ENCODE measurements around the gene RPS2.
"Not testable (repeated sequence)": the region's sequence is repeated elsewhere in the genome, so short reads cannot be mapped to it uniquely, and the experiment has no call there.

RPS2 gene

GRCh38 chr16:1940273-1941161 is 24.1 kb downstream of the RPS2 start:
- H3K36me3 ChIP-seq (ENCODE audit: control insufficient read depth, insufficient read depth, low read length): peaks cover 19% of the 10 kb centered on the region
- H3K9ac ChIP-seq (ENCODE audit: low read depth, low read length): no peak overlapping the region
- peaks cover 3% of the 10 kb centered on the region for H3K27me3 ChIP-seq (ENCODE audit: control insufficient read depth, insufficient read depth, low read length)
- peaks cover 6% of the 10 kb centered on the region for H3K4me1 ChIP-seq (ENCODE audit: control insufficient read depth, insufficient read depth, low read length)
- H3K9me3 ChIP-seq (ENCODE audit: control insufficient read depth, insufficient read depth, low read length): no peaks in the 10 kb centered on the region
- no peak overlapping the region for H3K4me3 ChIP-seq (ENCODE audit: low read depth, low read length)

GRCh38 chr16:1939833-1940232 is 24.8 kb downstream of the RPS2 start:
- H3K27me3 ChIP-seq (ENCODE audit: control insufficient read depth, insufficient read depth, low read length); H3K4me1 ChIP-seq (ENCODE audit: control insufficient read depth, insufficient read depth, low read length); H3K9me3 ChIP-seq (ENCODE audit: control insufficient read depth, insufficient read depth, low read length); H3K9ac ChIP-seq (ENCODE audit: low read depth, low read length); H3K4me3 ChIP-seq (ENCODE audit: low read depth, low read length): not testable (repeated sequence)
- H3K36me3 ChIP-seq (ENCODE audit: control insufficient read depth, insufficient read depth, low read length): peaks cover 19% of the 10 kb centered on the region

DNA sequence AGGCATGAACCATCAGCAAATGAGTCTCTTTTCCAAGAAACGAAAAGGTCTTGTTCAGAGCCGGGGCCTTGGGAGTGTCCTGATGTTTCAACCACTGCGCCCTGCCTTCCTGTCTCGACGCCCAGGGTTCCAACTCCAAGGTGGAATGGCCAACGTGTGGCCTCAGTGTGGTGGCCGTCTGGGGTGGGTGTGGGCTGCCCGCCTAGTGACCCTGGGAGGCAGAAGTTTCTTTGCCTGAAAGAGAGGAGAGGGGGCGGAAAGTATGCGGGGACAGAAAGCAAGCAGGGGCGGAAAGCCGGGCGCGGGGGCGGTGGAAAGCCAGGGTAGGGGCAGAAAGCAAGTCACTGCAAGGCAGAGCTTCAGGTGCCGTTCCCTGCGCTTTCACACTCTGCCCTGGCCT is 25.7 kb downstream of the RPS2 start:
- Histone ChIP-seq H3K4me3 (ENCODE audit: low read depth, low read length) (no peak overlapping the region), H3K4me1 (ENCODE audit: control insufficient read depth, insufficient read depth, low read length) (peaks cover 6% of the 10 kb centered on the region), H3K9me3 (ENCODE audit: control insufficient read depth, insufficient read depth, low read length) (no peaks in the 10 kb centered on the region), H3K9ac (ENCODE audit: low read depth, low read length) (no peak overlapping the region), H3K36me3 (ENCODE audit: control insufficient read depth, insufficient read depth, low read length) (peaks cover 19% of the 10 kb centered on the region), H3K27me3 (ENCODE audit: control insufficient read depth, insufficient read depth, low read length) (peaks cover 3% of the 10 kb centered on the region)

GRCh38 chr16:1938316-1938715 is 26.3 kb downstream of the RPS2 start:
- Histone ChIP-seq H3K9ac (ENCODE audit: low read depth, low read length) (no peak overlapping the region), H3K4me1 (ENCODE audit: control insufficient read depth, insufficient read depth, low read length) (peaks cover 4% of the 10 kb centered on the region), H3K27me3 (ENCODE audit: control insufficient read depth, insufficient read depth, low read length) (peaks cover 3% of the 10 kb centered on the region), H3K9me3 (ENCODE audit: control insufficient read depth, insufficient read depth, low read length) (no peaks in the 10 kb centered on the region), H3K36me3 (ENCODE audit: control insufficient read depth, insufficient read depth, low read length) (peaks cover 19% of the 10 kb centered on the region), H3K4me3 (ENCODE audit: low read depth, low read length) (no peak overlapping the region)

DNA sequence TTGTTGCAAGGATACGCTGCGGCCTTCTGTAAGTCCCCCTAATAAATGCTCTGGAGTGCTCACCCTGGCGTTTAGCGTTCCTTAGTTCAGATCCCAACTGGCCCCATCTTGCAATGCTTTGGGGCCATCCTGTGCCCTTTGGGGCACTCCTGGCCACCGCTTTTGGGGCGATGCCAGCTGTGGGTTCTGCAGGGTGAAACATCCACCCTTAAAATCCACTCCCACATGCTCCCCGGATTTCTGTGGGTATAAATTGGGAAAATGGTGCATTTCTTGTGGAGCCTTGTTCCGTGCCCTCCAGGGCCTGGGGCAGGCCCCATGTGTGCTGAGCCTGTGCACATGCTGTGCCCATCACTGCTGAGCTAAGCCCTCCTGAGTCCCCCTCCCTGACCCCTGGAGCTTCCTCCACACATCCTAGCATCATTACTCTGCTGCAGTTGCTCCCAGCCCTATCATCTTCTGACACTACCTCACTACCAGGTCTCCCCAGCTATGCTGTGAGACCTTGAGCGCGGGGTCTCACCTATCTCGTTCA is 27.6 kb downstream of the RPS2 start:
- Histone ChIP-seq H3K9ac (ENCODE audit: low read depth, low read length) (no peak overlapping the region), H3K36me3 (ENCODE audit: control insufficient read depth, insufficient read depth, low read length) (peaks cover 19% of the 10 kb centered on the region), H3K4me3 (ENCODE audit: low read depth, low read length) (no peak overlapping the region), H3K4me1 (ENCODE audit: control insufficient read depth, insufficient read depth, low read length) (no peaks in the 10 kb centered on the region), H3K27me3 (ENCODE audit: control insufficient read depth, insufficient read depth, low read length) (peaks cover 1% of the 10 kb centered on the region), H3K9me3 (ENCODE audit: control insufficient read depth, insufficient read depth, low read length) (no peaks in the 10 kb centered on the region)

- H3K9me3 ChIP-seq (ENCODE audit: control insufficient read depth, insufficient read depth, low read length): no peaks in the 10 kb centered on the region
- peaks cover 1% of the 10 kb centered on the region for H3K36me3 ChIP-seq (ENCODE audit: control insufficient read depth, insufficient read depth, low read length)
- peaks cover 13% of the 10 kb centered on the region for H3K27me3 ChIP-seq (ENCODE audit: control insufficient read depth, insufficient read depth, low read length)
- no peaks in the 10 kb centered on the region for H3K4me1 ChIP-seq (ENCODE audit: control insufficient read depth, insufficient read depth, low read length)
- no peak overlapping the region for H3K4me3 ChIP-seq (ENCODE audit: low read depth, low read length)
- H3K9ac ChIP-seq (ENCODE audit: low read depth, low read length): no peak overlapping the region
These were observed 31.4 kb downstream of the RPS2 start for GRCh38 chr16:1933097-1933661.

GRCh38 chr16:1932050-1933028 is 32.3 kb downstream of the RPS2 start:
- Histone ChIP-seq H3K4me1 (ENCODE audit: control insufficient read depth, insufficient read depth, low read length) (no peaks in the 10 kb centered on the region), H3K9ac (ENCODE audit: low read depth, low read length) (no peak overlapping the region), H3K4me3 (ENCODE audit: low read depth, low read length) (no peak overlapping the region), H3K9me3 (ENCODE audit: control insufficient read depth, insufficient read depth, low read length) (no peaks in the 10 kb centered on the region), H3K36me3 (ENCODE audit: control insufficient read depth, insufficient read depth, low read length) (no peaks in the 10 kb centered on the region), H3K27me3 (ENCODE audit: control insufficient read depth, insufficient read depth, low read length) (peaks cover 15% of the 10 kb centered on the region)

- Histone ChIP-seq H3K36me3 (ENCODE audit: control insufficient read depth, insufficient read depth, low read length) (no peaks in the 10 kb centered on the region), H3K9me3 (ENCODE audit: control insufficient read depth, insufficient read depth, low read length) (no peaks in the 10 kb centered on the region), H3K27me3 (ENCODE audit: control insufficient read depth, insufficient read depth, low read length) (peaks cover 17% of the 10 kb centered on the region), H3K9ac (ENCODE audit: low read depth, low read length) (no peak overlapping the region), H3K4me1 (ENCODE audit: control insufficient read depth, insufficient read depth, low read length) (no peaks in the 10 kb centered on the region), H3K4me3 (ENCODE audit: low read depth, low read length) (no peak overlapping the region)
These were observed 34.3 kb downstream of the RPS2 start for GRCh38 chr16:1930338-1930720.

- peaks cover 18% of the 10 kb centered on the region for H3K27me3 ChIP-seq (ENCODE audit: control insufficient read depth, insufficient read depth, low read length)
- H3K4me3 ChIP-seq (ENCODE audit: low read depth, low read length): peak overlapping the region; percentile 39
- no peaks in the 10 kb centered on the region for H3K9me3 ChIP-seq (ENCODE audit: control insufficient read depth, insufficient read depth, low read length)
- H3K4me1 ChIP-seq (ENCODE audit: control insufficient read depth, insufficient read depth, low read length): no peaks in the 10 kb centered on the region
- H3K36me3 ChIP-seq (ENCODE audit: control insufficient read depth, insufficient read depth, low read length): no peaks in the 10 kb centered on the region
- H3K9ac ChIP-seq (ENCODE audit: low read depth, low read length): no peak overlapping the region
These were observed 34.9 kb downstream of the RPS2 start for GRCh38 chr16:1929578-1930337.

DNA sequence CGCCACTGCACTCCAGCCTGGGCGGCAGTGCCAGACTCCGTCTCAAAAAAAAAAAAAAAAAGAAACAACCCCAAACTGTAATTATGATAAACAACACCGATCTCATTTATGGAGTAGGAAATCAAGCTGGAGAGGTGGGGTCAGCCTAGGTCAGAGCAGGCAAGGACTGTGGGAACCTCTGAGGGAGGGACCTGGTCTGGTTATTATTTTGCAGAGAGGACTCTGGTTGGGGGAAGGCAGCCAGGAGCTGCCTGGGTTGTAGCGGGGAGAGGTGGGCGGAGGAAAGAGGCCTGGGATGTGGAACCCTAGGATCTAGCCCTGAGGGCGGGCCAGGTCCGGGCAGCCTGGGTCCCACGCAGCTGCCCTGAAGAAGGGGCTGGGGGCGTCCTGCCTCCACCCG is 35.5 kb downstream of the RPS2 start:
- Histone ChIP-seq H3K4me1 (ENCODE audit: control insufficient read depth, insufficient read depth, low read length) (no peaks in the 10 kb centered on the region), H3K4me3 (ENCODE audit: low read depth, low read length) (peak overlapping the region; percentile 39), H3K36me3 (ENCODE audit: control insufficient read depth, insufficient read depth, low read length) (no peaks in the 10 kb centered on the region), H3K9ac (ENCODE audit: low read depth, low read length) (no peak overlapping the region), H3K9me3 (ENCODE audit: control insufficient read depth, insufficient read depth, low read length) (no peaks in the 10 kb centered on the region), H3K27me3 (ENCODE audit: control insufficient read depth, insufficient read depth, low read length) (peaks cover 25% of the 10 kb centered on the region)

GRCh38 chr16:1926271-1926670 is 38.4 kb downstream of the RPS2 start:
- Histone ChIP-seq H3K4me1 (ENCODE audit: control insufficient read depth, insufficient read depth, low read length) (peaks cover under 1% of the 10 kb centered on the region), H3K36me3 (ENCODE audit: control insufficient read depth, insufficient read depth, low read length) (no peaks in the 10 kb centered on the region), H3K9me3 (ENCODE audit: control insufficient read depth, insufficient read depth, low read length) (no peaks in the 10 kb centered on the region), H3K4me3 (ENCODE audit: low read depth, low read length) (no peak overlapping the region), H3K9ac (ENCODE audit: low read depth, low read length) (no peak overlapping the region), H3K27me3 (ENCODE audit: control insufficient read depth, insufficient read depth, low read length) (peaks cover 48% of the 10 kb centered on the region)

Data from iPS-15b (cell line).